ENCODE measurements around the gene MMAB. TPM values are rescaled to one million over a fixed set of nuclear protein-coding genes. Genes with fewer than 3 reads are reported as not detected.

MMAB gene
- total RNA-seq, 1 donor from 2014 or later, result 43.5 TPM

GRCh38 chr12:109554761-109555160 lies 18.5 kb downstream of the MMAB start:
- intact Hi-C loops (cut with DNase I), result no loop called here
- TF ChIP-seq CTCF (IDR thresholded peaks at IDR 0.05), result no peak
- no peak overlapping the region for H3K4me3 ChIP-seq

GRCh38 chr12:109553906-109554500 lies 19.3 kb downstream of the MMAB start:
- TF ChIP-seq CTCF (IDR thresholded peaks at IDR 0.05), result no peak
- H3K9me3 ChIP-seq, result no peaks in the 10 kb centered on the region
- H3K36me3 ChIP-seq, result peaks cover 0 to 4% of the 10 kb centered on the region in 2 donors
- no peaks in the 10 kb centered on the region for H3K4me1 ChIP-seq
- intact Hi-C loops (cut with DNase I), result no loop called here
- H3K27me3 ChIP-seq, result no peaks in the 10 kb centered on the region
- no peak overlapping the region for H3K4me3 ChIP-seq
- H3K27ac ChIP-seq, result no peak overlapping the region
- no peak for DNase-seq (ENCODE audit: low spot score in 2 of 2)

More at GRCh38 chr12:109554761-109555160, 18.5 kb downstream of the MMAB start:
- DNase-seq (ENCODE audit: low spot score in 2 of 2), result no peak
- Histone ChIP-seq H3K36me3 (peaks cover 0 to 4% of the 10 kb centered on the region in 2 donors), H3K27ac (no peak overlapping the region), H3K27me3 (no peaks in the 10 kb centered on the region), H3K4me1 (no peaks in the 10 kb centered on the region), H3K9me3 (no peaks in the 10 kb centered on the region)

GRCh38 chr12:109553483-109553882 lies 19.8 kb downstream of the MMAB start:
- Histone ChIP-seq H3K27me3 (no peaks in the 10 kb centered on the region), H3K27ac (no peak overlapping the region), H3K4me3 (no peak overlapping the region), H3K36me3 (peaks cover 0 to 4% of the 10 kb centered on the region in 2 donors), H3K4me1 (no peaks in the 10 kb centered on the region), H3K9me3 (no peaks in the 10 kb centered on the region)
- intact Hi-C loops (cut with DNase I), result no loop called here
- no peak for DNase-seq (ENCODE audit: low spot score in 2 of 2)
- no peak for TF ChIP-seq CTCF (IDR thresholded peaks at IDR 0.05)

- no peak for DNase-seq (ENCODE audit: low spot score in 2 of 2)
- H3K36me3 ChIP-seq, result peaks cover 0 to 4% of the 10 kb centered on the region in 2 donors
- H3K27me3 ChIP-seq, result no peaks in the 10 kb centered on the region
- no peak overlapping the region for H3K27ac ChIP-seq
- intact Hi-C loops (cut with DNase I), result no loop called here
- no peaks in the 10 kb centered on the region for H3K9me3 ChIP-seq
- no peak for TF ChIP-seq CTCF (IDR thresholded peaks at IDR 0.05)
- H3K4me3 ChIP-seq, result no peak overlapping the region
- H3K4me1 ChIP-seq, result no peaks in the 10 kb centered on the region
Measured at GRCh38 chr12:109552971-109553370, 20.3 kb downstream of the MMAB start.

- Histone ChIP-seq H3K4me1 (no peaks in the 10 kb centered on the region), H3K9me3 (no peaks in the 10 kb centered on the region), H3K27me3 (no peaks in the 10 kb centered on the region), H3K4me3 (no peak overlapping the region), H3K27ac (no peak overlapping the region), H3K36me3 (no peaks in the 10 kb centered on the region)
- intact Hi-C loops (cut with DNase I), result no loop called here
- DNase-seq (ENCODE audit: low spot score in 2 of 2), result no peak
- no peak for TF ChIP-seq CTCF (IDR thresholded peaks at IDR 0.05)
Measured at GRCh38 chr12:109551108-109551507, 22.2 kb downstream of the MMAB start.

GRCh38 chr12:109550281-109550680 lies 23.0 kb downstream of the MMAB start:
- Histone ChIP-seq H3K9me3 (no peaks in the 10 kb centered on the region), H3K4me3 (no peak overlapping the region), H3K27me3 (no peaks in the 10 kb centered on the region), H3K36me3 (no peaks in the 10 kb centered on the region), H3K27ac (no peak overlapping the region), H3K4me1 (no peaks in the 10 kb centered on the region)
- no peak for DNase-seq (ENCODE audit: low spot score in 2 of 2)
- intact Hi-C loops (cut with DNase I), result no loop called here
- no peak for TF ChIP-seq CTCF (IDR thresholded peaks at IDR 0.05)

All from ascending aorta (tissue), 2 donors.